Immature natural killer cell (primary cell): ENCODE measurements around the gene VWA8. TPM values are rescaled to one million over a fixed set of nuclear protein-coding genes. Genes with fewer than 3 reads are reported as not detected.

Experiments used
- DNase-seq, 3 donors: peaks; one replicate each; pipeline ENCODE4 v3.0.0; 2022; ENCODE audit warnings: mixed read lengths in 1 of 3
- H3K27ac Mint-ChIP-seq, 6 donors: one replicate each; pipeline ENCODE4 v1.8.0; 2020; ENCODE audit warnings: mixed read lengths in 6 of 6, mild to moderate bottlenecking in 5 of 6, inconsistent platforms in 4 of 6, moderate library complexity in 3 of 6
- H3K27me3 Mint-ChIP-seq, 3 donors: one replicate each; pipeline ENCODE4 v1.8.0; 2020 to 2021; ENCODE audit warnings: low read depth in 3 of 3, mild to moderate bottlenecking in 3 of 3, mixed read lengths in 3 of 3, moderate library complexity in 3 of 3, inconsistent platforms in 1 of 3
- H3K36me3 Mint-ChIP-seq, 3 donors: one replicate each; pipeline ENCODE4 v1.8.0; 2020; ENCODE audit warnings: mixed read lengths in 3 of 3, inconsistent platforms in 2 of 3, mild to moderate bottlenecking in 2 of 3
- H3K4me1 Mint-ChIP-seq, 2 donors: one replicate each; pipeline ENCODE4 v1.8.0; 2020; ENCODE audit warnings: inconsistent platforms in 2 of 2, mild to moderate bottlenecking in 2 of 2, mixed read lengths in 2 of 2, moderate library complexity in 1 of 2
- H3K4me3 Mint-ChIP-seq, 5 donors: one replicate each; pipeline ENCODE4 v1.8.0; 2020; ENCODE audit warnings: mild to moderate bottlenecking in 5 of 5, mixed read lengths in 5 of 5, inconsistent platforms in 3 of 5, moderate library complexity in 3 of 5
- H3K9me3 Mint-ChIP-seq, 6 donors: one replicate each; pipeline ENCODE4 v1.8.0; 2020; ENCODE audit warnings: mild to moderate bottlenecking in 6 of 6, mixed read lengths in 6 of 6, inconsistent platforms in 4 of 6, moderate library complexity in 3 of 6
- polyA plus RNA-seq, 3 donors: library from polyadenylated mRNA; unstranded; fragments of 300-500 nt; fragmentation: Illumina TruSeq; gene quantifications; one replicate each; pipeline ENCODE4 v1.2.3, GENCODE V29; 2021

The VWA8 gene
- polyA plus RNA-seq, 3 donors from 2014 or later = 3.0 to 4.9 (median 3.2) TPM

GRCh38 chr13:41981951-41982715, 21.2 kb upstream of the VWA8 start:
- Mint-ChIP-seq H3K36me3 (no peaks in the 10 kb centered on the region), H3K27me3 (peaks cover 6 to 7% (median 6%) of the 10 kb centered on the region in 3 donors), H3K4me1 (no peaks in the 10 kb centered on the region), H3K9me3 (no peaks in the 10 kb centered on the region), H3K27ac (no peak overlapping the region), H3K4me3 (no peak overlapping the region)
- no peak for DNase-seq

GRCh38 chr13:41978007-41978406, 17.1 kb upstream of the VWA8 start:
- H3K27me3 Mint-ChIP-seq = peaks cover 3 to 7% (median 3%) of the 10 kb centered on the region in 3 donors
- no peaks in the 10 kb centered on the region for H3K4me1 Mint-ChIP-seq
- H3K36me3 Mint-ChIP-seq = no peaks in the 10 kb centered on the region
- no peaks in the 10 kb centered on the region for H3K9me3 Mint-ChIP-seq
- no peak overlapping the region for H3K4me3 Mint-ChIP-seq
- H3K27ac Mint-ChIP-seq = no peak overlapping the region
- DNase-seq = no peak

GRCh38 chr13:41976476-41976875, 15.6 kb upstream of the VWA8 start:
- Mint-ChIP-seq H3K4me3 (no peak overlapping the region), H3K27me3 (peaks cover 3 to 7% (median 4%) of the 10 kb centered on the region in 3 donors), H3K36me3 (no peaks in the 10 kb centered on the region), H3K9me3 (no peaks in the 10 kb centered on the region), H3K27ac (no peak overlapping the region), H3K4me1 (peaks cover 3 to 6% of the 10 kb centered on the region in 2 donors)
- DNase-seq = no peak

GRCh38 chr13:41974262-41974900, 13.5 kb upstream of the VWA8 start:
- Mint-ChIP-seq H3K9me3 (no peaks in the 10 kb centered on the region), H3K36me3 (no peaks in the 10 kb centered on the region), H3K4me3 (no peak overlapping the region), H3K27me3 (peaks cover 0 to 7% (median 4%) of the 10 kb centered on the region in 3 donors), H3K4me1 (peaks cover 3 to 6% of the 10 kb centered on the region in 2 donors), H3K27ac (no peak overlapping the region)
- DNase-seq = no peak

GRCh38 chr13:41973247-41973741, 12.4 kb upstream of the VWA8 start:
- Mint-ChIP-seq H3K27ac (no peak overlapping the region), H3K4me3 (no peak overlapping the region), H3K27me3 (peaks cover 0 to 7% (median 4%) of the 10 kb centered on the region in 3 donors), H3K4me1 (peaks cover 3 to 6% of the 10 kb centered on the region in 2 donors), H3K36me3 (no peaks in the 10 kb centered on the region), H3K9me3 (no peaks in the 10 kb centered on the region)
- no peak for DNase-seq

- Mint-ChIP-seq H3K9me3 (no peaks in the 10 kb centered on the region), H3K4me1 (peaks cover 3 to 6% of the 10 kb centered on the region in 2 donors), H3K4me3 (no peak overlapping the region), H3K36me3 (no peaks in the 10 kb centered on the region), H3K27ac (peak overlapping the region in 1 of 6 donors; percentile 41), H3K27me3 (peaks cover 0 to 7% (median 4%) of the 10 kb centered on the region in 3 donors)
- no peak for DNase-seq
Observed at GRCh38 chr13:41971848-41972247, 10.9 kb upstream of the VWA8 start.

GRCh38 chr13:41970918-41971317, 10.0 kb upstream of the VWA8 start:
- Mint-ChIP-seq H3K4me1 (peaks cover 3 to 6% of the 10 kb centered on the region in 2 donors), H3K9me3 (no peaks in the 10 kb centered on the region), H3K36me3 (no peaks in the 10 kb centered on the region), H3K27me3 (peaks cover 0 to 5% (median 4%) of the 10 kb centered on the region in 3 donors), H3K27ac (no peak overlapping the region), H3K4me3 (no peak overlapping the region)
- no peak for DNase-seq

- Mint-ChIP-seq H3K36me3 (no peaks in the 10 kb centered on the region), H3K4me1 (peaks cover 3 to 6% of the 10 kb centered on the region in 2 donors), H3K27me3 (peaks cover 0 to 5% (median 4%) of the 10 kb centered on the region in 3 donors), H3K4me3 (no peak overlapping the region), H3K27ac (peak overlapping the region in 1 of 6 donors; percentile 74), H3K9me3 (no peaks in the 10 kb centered on the region)
- DNase-seq = no peak
Observed at GRCh38 chr13:41970022-41970421, 9.1 kb upstream of the VWA8 start.

GRCh38 chr13:41969072-41969471, 8.2 kb upstream of the VWA8 start:
- Mint-ChIP-seq H3K4me3 (no peak overlapping the region), H3K36me3 (peaks cover 0 to 3% (median 0%) of the 10 kb centered on the region in 3 donors), H3K9me3 (no peaks in the 10 kb centered on the region), H3K27me3 (peaks cover 1 to 2% (median 2%) of the 10 kb centered on the region in 3 donors), H3K27ac (no peak overlapping the region), H3K4me1 (peaks cover 3 to 6% of the 10 kb centered on the region in 2 donors)
- no peak for DNase-seq

- Mint-ChIP-seq H3K27me3 (peaks cover 0 to 3% (median 2%) of the 10 kb centered on the region in 3 donors), H3K36me3 (peaks cover 0 to 3% (median 0%) of the 10 kb centered on the region in 3 donors), H3K4me1 (peaks cover 3 to 4% of the 10 kb centered on the region in 2 donors), H3K9me3 (no peaks in the 10 kb centered on the region), H3K4me3 (no peak overlapping the region), H3K27ac (no peak overlapping the region)
- no peak for DNase-seq
Observed at GRCh38 chr13:41966671-41967070, 5.8 kb upstream of the VWA8 start.

GRCh38 chr13:41962994-41963393, 2.1 kb upstream of the VWA8 start:
- H3K27ac Mint-ChIP-seq = no peak overlapping the region
- peaks cover 0 to 3% (median 0%) of the 10 kb centered on the region in 3 donors for H3K36me3 Mint-ChIP-seq
- H3K27me3 Mint-ChIP-seq = peaks cover 0 to 3% (median 2%) of the 10 kb centered on the region in 3 donors
- H3K4me1 Mint-ChIP-seq = peaks cover 29% of the 10 kb centered on the region in 2 donors
- H3K9me3 Mint-ChIP-seq = no peaks in the 10 kb centered on the region
- no peak overlapping the region for H3K4me3 Mint-ChIP-seq
- DNase-seq = no peak

- peak overlapping the region; percentile 80 to 93 (median 87) for H3K27ac Mint-ChIP-seq
- H3K9me3 Mint-ChIP-seq = no peaks in the 10 kb centered on the region
- H3K4me1 Mint-ChIP-seq = peaks cover 29% of the 10 kb centered on the region in 2 donors
- peaks cover 0 to 3% (median 2%) of the 10 kb centered on the region in 3 donors for H3K27me3 Mint-ChIP-seq
- H3K36me3 Mint-ChIP-seq = peaks cover 0 to 3% (median 0%) of the 10 kb centered on the region in 3 donors
- DNase-seq = no peak
- H3K4me3 Mint-ChIP-seq = peak overlapping the region; percentile 91 to 94 (median 92)
Observed at GRCh38 chr13:41961466-41961760, 504 bp upstream of the VWA8 start.

- Mint-ChIP-seq H3K27ac (peak overlapping the region; percentile 57 to 87 (median 79)), H3K27me3 (peaks cover 0 to 3% (median 2%) of the 10 kb centered on the region in 3 donors), H3K4me1 (peaks cover 29% of the 10 kb centered on the region in 2 donors), H3K36me3 (peaks cover 0 to 3% (median 0%) of the 10 kb centered on the region in 3 donors), H3K9me3 (no peaks in the 10 kb centered on the region), H3K4me3 (peak overlapping the region; percentile 91 to 94 (median 92))
- peak in 1 of 3 donors; percentile 2 for DNase-seq
Observed at GRCh38 chr13:41960211-41960636, 685 bp downstream of the VWA8 start.

- Mint-ChIP-seq H3K9me3 (no peaks in the 10 kb centered on the region), H3K4me3 (no peak overlapping the region), H3K36me3 (no peaks in the 10 kb centered on the region), H3K4me1 (peaks cover 26 to 40% of the 10 kb centered on the region in 2 donors), H3K27ac (no peak overlapping the region), H3K27me3 (no peaks in the 10 kb centered on the region)
- DNase-seq = no peak
Observed at GRCh38 chr13:41956272-41956671, 4.6 kb downstream of the VWA8 start.
